A549 (cell line): ENCODE data around the gene BNC2. TPM values are rescaled to one million over a fixed set of nuclear protein-coding genes. Genes with fewer than 3 reads are reported as not detected.

Experiments used
- ATAC-seq, 2 experiments: fragments of 200-7000 bp in 1 of 2; fragments of >200 bp in 1 of 2; cut with Nextera tagmentation in 1 of 2; cut with Tn5 transposase in 1 of 2; 3 replicates each; pipeline versions ENCODE4 v1.8.0 to v1.9.1; 2018 to 2020; ENCODE audit warnings: mild to moderate bottlenecking in 1 of 2, moderate library complexity in 1 of 2
- CTCF ChIA-PET: fragments of 300-600 bp; sonication (Branson Sonifier 250); formaldehyde crosslinking; extraction: SDS; loops from one replicate; lab custom pipeline; 2021; ENCODE audit warnings: antibody characterized with exemption, inconsistent platforms; lab: Yijun Ruan, JAX
- POLR2A ChIA-PET: fragments of 350-600 bp; formaldehyde crosslinking; extraction: SDS; loops from one replicate; lab custom pipeline; 2021; ENCODE audit warnings: antibody characterized with exemption, inconsistent platforms; lab: Yijun Ruan, JAX
- DNase-seq, 2 experiments: peaks; one replicate each; pipeline versions ENCODE4 v3.0.0 to v3.0.0-alpha.2; 2011 to 2016; ENCODE audit warnings: low read depth in 1 of 2, low spot score in 1 of 2
- FAIRE-seq: peaks from 2 replicates; lab custom pipeline; 2011; peaks lifted over from hg19 to GRCh38; lab: Jason Lieb, UNC
- H3K27ac ChIP-seq, 2 experiments: fragments of >200 bp; sonication (Bioruptor Twin); formaldehyde crosslinking; 3 replicates each; pipeline ENCODE4 v1.5.1; 2016 to 2017
- H3K4me1 ChIP-seq: fragments of >200 bp; sonication (Bioruptor Twin); formaldehyde crosslinking; 3 replicates; pipeline ENCODE4 v1.6.1; 2016
- H3K4me2 ChIP-seq: fragments of >200 bp; sonication (Bioruptor Twin); formaldehyde crosslinking; 3 replicates; pipeline ENCODE4 v1.6.1; 2016
- H3K4me3 ChIP-seq: fragments of >200 bp; sonication (Bioruptor Twin); formaldehyde crosslinking; 3 replicates; pipeline ENCODE4 v1.5.1; 2016
- H3K9me3 ChIP-seq: fragments of >200 bp; sonication (Bioruptor Twin); formaldehyde crosslinking; 3 replicates; pipeline ENCODE4 v1.6.1; 2016
- BHLHE40 ChIP-seq: IDR thresholded peaks from 2 replicates; pipeline ENCODE4 v1.6.1; 2012; ENCODE audit warnings: low read depth, low read length, inconsistent platforms
- CBX2 ChIP-seq: fragments of 200-600 bp; sonication (generic); IDR thresholded peaks from 2 replicates; pipeline ENCODE4 v1.6.1; 2016; ENCODE audit warnings: low read depth, mild to moderate bottlenecking, borderline replicate concordance
- CBX8 ChIP-seq: fragments of 200-600 bp; sonication (generic); IDR thresholded peaks from 2 replicates; pipeline ENCODE4 v1.6.1; 2016
- CHD2 ChIP-seq: fragments of 150-350 bp; IDR thresholded peaks from 2 replicates; pipeline ENCODE4 v1.6.1; 2014; ENCODE audit warnings: low read length; ENCODE audit not compliant: partially characterized antibody
- CHD4 ChIP-seq: fragments of 200-600 bp; sonication (generic); IDR thresholded peaks from 2 replicates; pipeline ENCODE4 v1.6.1; 2016; ENCODE audit warnings: antibody characterized with exemption, mild to moderate bottlenecking, borderline replicate concordance
- ELK1 ChIP-seq: fragments of 150-350 bp; IDR thresholded peaks from 2 replicates; pipeline ENCODE4 v1.6.1; 2014; ENCODE audit warnings: low read depth, mild to moderate bottlenecking, low read length
- EP300 ChIP-seq, 2 experiments: fragments of >200 bp; sonication (Bioruptor Twin); formaldehyde crosslinking; IDR thresholded peaks; 2 replicates in 1 of 2; 3 replicates in 1 of 2; pipeline ENCODE4 v1.6.1; 2016 to 2017
- ESRRA ChIP-seq: fragments of 150-350 bp; IDR thresholded peaks from 2 replicates; pipeline ENCODE4 v1.6.1; 2014; ENCODE audit warnings: mild to moderate bottlenecking, low read length, borderline replicate concordance
- FOSB ChIP-seq: fragments of 250-450 bp; sonication (Bioruptor Pico); IDR thresholded peaks from 2 replicates; pipeline ENCODE4 v1.5.0; 2020; ENCODE audit warnings: mild to moderate bottlenecking, moderate library complexity
- FOXS1 ChIP-seq: fragments of 250-450 bp; sonication (Bioruptor Pico); IDR thresholded peaks from 2 replicates; pipeline ENCODE4 v1.5.0; 2020; ENCODE audit warnings: mild to moderate bottlenecking, moderate library complexity
- HDAC2 ChIP-seq: fragments of 200-600 bp; sonication (generic); IDR thresholded peaks from 2 replicates; pipeline ENCODE4 v1.6.1; 2016
- HEYL ChIP-seq: fragments of 250-450 bp; sonication (Bioruptor Pico); IDR thresholded peaks from 2 replicates; pipeline ENCODE4 v1.8.0; 2021; ENCODE audit warnings: mild to moderate bottlenecking, moderate library complexity
- HMGXB4 ChIP-seq: fragments of 250-450 bp; sonication (Bioruptor Pico); IDR thresholded peaks from 2 replicates; pipeline ENCODE4 v1.5.0; 2021; ENCODE audit warnings: mild to moderate bottlenecking, moderate library complexity, borderline replicate concordance
- HOXB5 ChIP-seq: fragments of 250-450 bp; sonication (Bioruptor Pico); IDR thresholded peaks from 2 replicates; pipeline ENCODE4 v1.5.0; 2020; ENCODE audit warnings: mild to moderate bottlenecking, moderate library complexity
- JUN ChIP-seq, 2 experiments: fragments of >200 bp; sonication (Bioruptor Twin); formaldehyde crosslinking; IDR thresholded peaks; 2 replicates in 1 of 2; 3 replicates in 1 of 2; pipeline ENCODE4 v1.6.1; 2016 to 2017
- KDM1A ChIP-seq: fragments of 200-600 bp; sonication (generic); IDR thresholded peaks from 2 replicates; pipeline ENCODE4 v1.6.1; 2016; ENCODE audit warnings: low read depth, mild to moderate bottlenecking
- MAFK ChIP-seq: fragments of 450-650 bp; IDR thresholded peaks from 2 replicates; pipeline ENCODE4 v1.6.1; 2014; ENCODE audit not compliant: partially characterized antibody
- NR3C1 ChIP-seq: fragments of >200 bp; sonication (Bioruptor Twin); formaldehyde crosslinking; IDR thresholded peaks from 3 replicates; pipeline ENCODE4 v1.6.1; 2017
- PHF8 ChIP-seq: fragments of 200-600 bp; sonication (generic); IDR thresholded peaks from 2 replicates; pipeline ENCODE4 v1.6.1; 2016; ENCODE audit warnings: low read depth, mild to moderate bottlenecking, antibody characterized with exemption, moderate library complexity, borderline replicate concordance
- POLR2A ChIP-seq: IDR thresholded peaks from 2 replicates; pipeline ENCODE4 v1.6.1; 2012; ENCODE audit warnings: mild to moderate bottlenecking, low read length
- POLR2AphosphoS2 ChIP-seq: conservative IDR thresholded peaks from 2 replicates; pipeline ENCODE4 v1.6.1; 2012; ENCODE audit warnings: low read length, improper control_type of control experiment, inconsistent platforms
- RCOR1 ChIP-seq: fragments of 150-350 bp; IDR thresholded peaks from 2 replicates; pipeline ENCODE4 v1.6.1; 2014; ENCODE audit warnings: antibody characterized with exemption, low read length, low read depth
- RFX5 ChIP-seq: fragments of 450-650 bp; IDR thresholded peaks from 2 replicates; pipeline ENCODE4 v1.7.1; 2014; ENCODE audit warnings: antibody characterized with exemption, mild to moderate bottlenecking, moderate library complexity
- RNF2 ChIP-seq: fragments of 200-600 bp; sonication (generic); IDR thresholded peaks from 2 replicates; pipeline ENCODE4 v1.6.1; 2016; ENCODE audit warnings: low read depth, mild to moderate bottlenecking, antibody characterized with exemption, moderate library complexity, borderline replicate concordance
- SREBF2 ChIP-seq: fragments of 450-650 bp; IDR thresholded peaks from 2 replicates; pipeline ENCODE4 v1.6.1; 2014; ENCODE audit warnings: mild to moderate bottlenecking, moderate library complexity
- ZC3H11A ChIP-seq: fragments of 450-650 bp; IDR thresholded peaks from 2 replicates; pipeline ENCODE4 v1.6.1; 2014; ENCODE audit warnings: antibody characterized with exemption, mild to moderate bottlenecking
- ZSCAN20 ChIP-seq: fragments of 250-450 bp; sonication (Bioruptor Pico); IDR thresholded peaks from 2 replicates; pipeline ENCODE4 v1.8.0; 2022; ENCODE audit warnings: mild to moderate bottlenecking, moderate library complexity
- WGBS: methylation state at CpG from one replicate; pipeline ENCODE4 v1.1.6; 2017; ENCODE audit errors: missing lambda C conversion rate; 5-methylcytosine and 5-hydroxymethylcytosine counted together
- polyA plus RNA-seq, 4 experiments: library from polyadenylated mRNA; depleted of rRNA in 3 of 4; stranded (reverse); fragments of >200 nt; fragmentation: RNase III in 1 of 4; extraction: RNeasy Plus Mini Kit Qiagen cat#74134 plus additional on column Dnase treatment in 1 of 4; gene quantifications; 2 replicates in 3 of 4; 3 replicates in 1 of 4; pipeline ENCODE4 v1.2.3, GENCODE V29; 2011 to 2017
- TF ChIP-seq, protein P1 (sequence below): fragments of >200 bp; sonication (Bioruptor Twin); formaldehyde crosslinking; IDR thresholded peaks from 2 replicates; pipeline ENCODE4 v1.6.1; 2016
- TF ChIP-seq, protein P2 (sequence below): fragments of 250-450 bp; sonication (Bioruptor Pico); IDR thresholded peaks from 2 replicates; pipeline ENCODE4 v1.5.0; 2020; ENCODE audit warnings: low read depth, mild to moderate bottlenecking, moderate library complexity
- TF ChIP-seq, protein P3 (sequence below): fragments of 200-600 bp; sonication (generic); IDR thresholded peaks from 2 replicates; pipeline ENCODE4 v1.6.1; 2016; ENCODE audit warnings: antibody characterized with exemption, mild to moderate bottlenecking, moderate library complexity

The BNC2 gene
- polyA plus RNA-seq, 2 of the 4 experiments (the other 2 are of a cell fraction), result 6.2 to 7.5 TPM

DNA sequence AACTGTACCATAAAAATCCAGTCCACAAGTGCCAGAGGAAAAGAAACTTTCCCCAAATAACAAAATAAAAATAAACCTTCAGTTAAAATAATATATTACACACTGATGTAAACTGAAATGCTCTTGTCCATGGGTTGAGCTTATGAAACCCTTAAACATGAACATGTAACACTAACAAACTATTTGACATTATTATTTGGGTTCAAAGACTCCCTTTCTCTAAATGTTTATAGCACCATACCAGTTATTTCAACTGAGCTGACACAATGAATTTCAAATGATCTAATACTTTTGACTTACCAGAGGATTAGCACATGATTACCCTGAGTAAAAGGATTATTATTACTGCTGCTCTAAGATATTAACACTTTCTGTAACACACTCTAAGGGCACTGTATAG, 251.1 kb downstream of the BNC2 start:
- POLR2A ChIA-PET, result no interaction called here
- DNase-seq, result no peak
- TF ChIP-seq CBX8, result no peak
- no peak for TF ChIP-seq EP300 (IDR thresholded peaks at IDR 0.05)
- TF ChIP-seq, protein P1, sequence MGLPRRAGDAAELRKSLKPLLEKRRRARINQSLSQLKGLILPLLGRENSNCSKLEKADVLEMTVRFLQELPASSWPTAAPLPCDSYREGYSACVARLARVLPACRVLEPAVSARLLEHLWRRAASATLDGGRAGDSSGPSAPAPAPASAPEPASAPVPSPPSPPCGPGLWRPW, result no peak
- TF ChIP-seq POLR2A, result no peak
- no peak for TF ChIP-seq RNF2
- no peak for TF ChIP-seq HMGXB4 (CRISPR knock-in tag)
- TF ChIP-seq JUN (IDR thresholded peaks at IDR 0.05), result no peak
- TF ChIP-seq, protein P2, sequence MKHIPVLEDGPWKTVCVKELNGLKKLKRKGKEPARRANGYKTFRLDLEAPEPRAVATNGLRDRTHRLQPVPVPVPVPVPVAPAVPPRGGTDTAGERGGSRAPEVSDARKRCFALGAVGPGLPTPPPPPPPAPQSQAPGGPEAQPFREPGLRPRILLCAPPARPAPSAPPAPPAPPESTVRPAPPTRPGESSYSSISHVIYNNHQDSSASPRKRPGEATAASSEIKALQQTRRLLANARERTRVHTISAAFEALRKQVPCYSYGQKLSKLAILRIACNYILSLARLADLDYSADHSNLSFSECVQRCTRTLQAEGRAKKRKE (CRISPR knock-in tag), result no peak
- no peak for TF ChIP-seq CBX2
- TF ChIP-seq FOXS1 (CRISPR knock-in tag), result no peak
- no peak for TF ChIP-seq ELK1
- TF ChIP-seq ZSCAN20 (CRISPR knock-in tag), result no peak
- TF ChIP-seq ESRRA, result no peak
- TF ChIP-seq PHF8, result no peak
- no peak for TF ChIP-seq KDM1A
- no peak for TF ChIP-seq SREBF2
- TF ChIP-seq, all 56 proteins: peak for 0
- H3K4me1 ChIP-seq, result peaks cover 10% of the 10 kb centered on the region; the same call in 1 of the 3 replicates
- H3K4me2 ChIP-seq, result no peak overlapping the region
- H3K9me3 ChIP-seq, result no peaks in the 10 kb centered on the region
- no peak overlapping the region for H3K4me3 ChIP-seq
- no peak overlapping the region for H3K27ac ChIP-seq
- CTCF ChIA-PET, result interaction anchor here (0.6 to 1.0 kb wide), 4 partner anchors 8 to 184 kb away, joined by 3 to 4 read pairs (median 3); no protein-coding TSS in a partner anchor
- peak; percentile 18 for FAIRE-seq
- ATAC-seq, result no peak

GRCh38 chr9:16618524-16618923, 251.9 kb downstream of the BNC2 start:
- no peak for FAIRE-seq
- TF ChIP-seq ELK1 (no peak), CHD4 (no peak), RCOR1 (no peak), FOSB (CRISPR knock-in tag) (no peak), POLR2AphosphoS2 (no peak), KDM1A (no peak), PHF8 (no peak), CBX2 (no peak), MAFK (no peak), BHLHE40 (no peak), RFX5 (no peak), ZC3H11A (no peak), RNF2 (no peak), CHD2 (no peak), HDAC2 (no peak), NR3C1 (no peak), HEYL (no peak), HOXB5 (CRISPR knock-in tag) (no peak)
- TF ChIP-seq, protein P3, sequence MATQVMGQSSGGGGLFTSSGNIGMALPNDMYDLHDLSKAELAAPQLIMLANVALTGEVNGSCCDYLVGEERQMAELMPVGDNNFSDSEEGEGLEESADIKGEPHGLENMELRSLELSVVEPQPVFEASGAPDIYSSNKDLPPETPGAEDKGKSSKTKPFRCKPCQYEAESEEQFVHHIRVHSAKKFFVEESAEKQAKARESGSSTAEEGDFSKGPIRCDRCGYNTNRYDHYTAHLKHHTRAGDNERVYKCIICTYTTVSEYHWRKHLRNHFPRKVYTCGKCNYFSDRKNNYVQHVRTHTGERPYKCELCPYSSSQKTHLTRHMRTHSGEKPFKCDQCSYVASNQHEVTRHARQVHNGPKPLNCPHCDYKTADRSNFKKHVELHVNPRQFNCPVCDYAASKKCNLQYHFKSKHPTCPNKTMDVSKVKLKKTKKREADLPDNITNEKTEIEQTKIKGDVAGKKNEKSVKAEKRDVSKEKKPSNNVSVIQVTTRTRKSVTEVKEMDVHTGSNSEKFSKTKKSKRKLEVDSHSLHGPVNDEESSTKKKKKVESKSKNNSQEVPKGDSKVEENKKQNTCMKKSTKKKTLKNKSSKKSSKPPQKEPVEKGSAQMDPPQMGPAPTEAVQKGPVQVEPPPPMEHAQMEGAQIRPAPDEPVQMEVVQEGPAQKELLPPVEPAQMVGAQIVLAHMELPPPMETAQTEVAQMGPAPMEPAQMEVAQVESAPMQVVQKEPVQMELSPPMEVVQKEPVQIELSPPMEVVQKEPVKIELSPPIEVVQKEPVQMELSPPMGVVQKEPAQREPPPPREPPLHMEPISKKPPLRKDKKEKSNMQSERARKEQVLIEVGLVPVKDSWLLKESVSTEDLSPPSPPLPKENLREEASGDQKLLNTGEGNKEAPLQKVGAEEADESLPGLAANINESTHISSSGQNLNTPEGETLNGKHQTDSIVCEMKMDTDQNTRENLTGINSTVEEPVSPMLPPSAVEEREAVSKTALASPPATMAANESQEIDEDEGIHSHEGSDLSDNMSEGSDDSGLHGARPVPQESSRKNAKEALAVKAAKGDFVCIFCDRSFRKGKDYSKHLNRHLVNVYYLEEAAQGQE, result no peak

More at GRCh38 chr9:16618524-16618923, 251.9 kb downstream of the BNC2 start:
- Histone ChIP-seq H3K4me2 (no peak overlapping the region), H3K4me1 (peaks cover 10% of the 10 kb centered on the region; the same call in 1 of the 3 replicates), H3K4me3 (no peak overlapping the region), H3K27ac (no peak overlapping the region), H3K9me3 (no peaks in the 10 kb centered on the region)
- ChIA-PET CTCF (interaction anchor here (0.7 kb wide), 1 partner anchor 18 kb away, joined by 3 read pairs; no protein-coding TSS in a partner anchor), POLR2A (no interaction called here)
- DNase-seq, result no peak
- no peak for ATAC-seq
- WGBS, result 82% methylated on average over 3 of the region's 3 CpGs
